KG1 (cell line): ENCODE data around the gene MIEN1.
"Not testable (repeated sequence)": the region's sequence is repeated elsewhere in the genome, so short reads cannot be mapped to it uniquely, and the experiment has no call there.

ENCODE experiments used
- DNase-seq: peaks from one replicate; lab custom pipeline; 2025; lab: John Stamatoyannopoulos, UW

The MIEN1 gene

DNA sequence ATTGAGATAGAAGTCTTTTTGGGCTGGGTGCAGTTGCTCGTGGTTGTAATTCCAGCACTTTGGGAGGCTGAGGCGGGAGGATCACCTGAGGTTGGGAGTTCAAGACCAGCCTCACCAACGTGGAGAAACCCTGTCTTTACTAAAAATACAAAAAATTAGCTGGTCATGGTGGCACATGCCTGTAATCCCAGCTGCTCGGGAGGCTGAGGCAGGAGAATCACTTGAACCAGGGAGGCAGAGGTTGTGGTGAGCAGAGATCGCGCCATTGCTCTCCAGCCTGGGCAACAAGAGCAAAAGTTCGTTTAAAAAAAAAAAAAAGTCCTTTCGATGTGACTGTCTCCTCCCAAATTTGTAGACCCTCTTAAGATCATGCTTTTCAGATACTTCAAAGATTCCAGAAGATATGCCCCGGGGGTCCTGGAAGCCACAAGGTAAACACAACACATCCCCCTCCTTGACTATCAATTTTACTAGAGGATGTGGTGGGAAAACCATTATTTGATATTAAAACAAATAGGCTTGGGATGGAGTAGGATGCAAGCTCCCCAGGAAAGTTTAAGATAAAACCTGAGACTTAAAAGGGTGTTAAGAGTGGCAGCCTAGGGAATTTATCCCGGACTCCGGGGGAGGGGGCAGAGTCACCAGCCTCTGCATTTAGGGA, 31.0 kb downstream of the MIEN1 start:
- not testable (repeated sequence) for DNase-seq

DNA sequence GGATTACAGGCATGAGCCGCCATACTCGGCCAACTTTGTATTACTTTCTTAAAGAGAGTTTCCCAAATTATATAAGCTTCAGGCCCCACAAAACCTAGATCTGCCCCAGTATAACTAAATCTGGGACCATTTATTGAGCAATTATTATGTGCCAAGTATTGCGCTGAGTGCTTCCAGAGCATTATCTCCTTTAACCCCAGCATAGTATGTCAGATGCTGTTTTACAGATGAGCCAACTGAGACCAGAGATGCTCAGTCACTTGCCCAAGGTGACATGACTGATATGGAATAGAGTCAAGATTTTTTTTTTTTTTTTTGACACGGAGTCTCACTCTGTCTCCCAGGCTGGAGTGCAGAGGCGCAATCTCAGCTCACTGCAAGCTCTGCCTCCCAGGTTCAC, 32.4 kb downstream of the MIEN1 start:
- no peak for DNase-seq

DNA sequence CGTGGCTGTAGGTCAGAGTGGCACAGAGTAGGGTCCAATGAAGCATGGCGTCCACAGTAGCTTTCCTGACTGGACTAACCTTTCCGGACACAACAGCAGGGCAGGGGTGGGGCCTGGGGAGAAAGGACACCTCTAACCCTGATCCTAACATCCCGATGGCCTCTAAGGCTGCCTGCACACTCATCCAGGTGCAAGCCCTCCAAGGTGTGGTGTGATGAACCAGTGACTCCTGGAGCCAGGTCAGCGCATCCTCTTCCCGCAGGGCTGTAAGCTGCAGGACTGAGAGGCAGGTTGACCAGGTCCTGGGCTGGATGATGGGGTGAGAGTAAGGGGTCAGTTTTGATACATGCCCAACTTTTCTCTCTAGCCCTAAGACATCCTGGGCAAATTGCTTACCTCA, 33.6 kb downstream of the MIEN1 start:
- DNase-seq: no peak

DNA sequence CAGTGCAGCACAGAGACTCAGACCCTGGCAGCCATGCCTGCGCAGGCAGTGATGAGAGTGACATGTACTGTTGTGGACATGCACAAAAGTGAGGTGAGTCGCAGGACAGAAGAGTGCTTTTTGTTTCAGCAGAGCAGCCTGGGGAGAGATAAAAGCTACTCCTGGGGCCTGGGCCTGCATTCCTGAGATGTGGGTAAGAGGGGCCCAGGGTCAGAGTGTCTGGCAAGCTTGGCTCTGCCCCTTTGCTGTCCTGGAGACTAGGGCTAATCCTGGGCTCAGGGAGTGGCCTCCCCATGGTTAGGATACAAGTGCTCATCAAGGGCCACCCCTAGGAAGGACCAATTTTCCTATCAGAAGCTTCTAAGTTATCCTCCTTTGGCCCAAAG, 35.2 kb downstream of the MIEN1 start:
- DNase-seq: no peak

DNA sequence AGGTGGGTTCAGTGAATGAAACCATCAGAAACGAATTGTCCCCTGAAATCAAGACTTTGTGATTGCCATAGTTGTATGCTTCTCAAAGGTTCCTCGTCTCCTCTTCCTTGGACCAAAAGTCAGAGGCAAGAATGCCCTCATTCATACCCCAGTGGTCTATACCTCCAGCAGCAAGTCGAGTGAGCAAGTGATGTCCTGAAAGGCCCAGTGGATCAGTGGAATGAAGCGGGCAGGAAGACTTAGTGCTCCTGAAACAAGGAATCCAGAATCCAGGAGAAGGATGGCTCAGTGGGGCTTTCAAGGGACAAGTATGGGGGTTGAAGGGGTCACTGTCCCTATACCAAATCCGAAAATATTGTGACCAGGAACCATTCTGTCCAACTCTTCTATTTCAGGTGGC, 35.7 kb downstream of the MIEN1 start:
- DNase-seq: no peak

DNA sequence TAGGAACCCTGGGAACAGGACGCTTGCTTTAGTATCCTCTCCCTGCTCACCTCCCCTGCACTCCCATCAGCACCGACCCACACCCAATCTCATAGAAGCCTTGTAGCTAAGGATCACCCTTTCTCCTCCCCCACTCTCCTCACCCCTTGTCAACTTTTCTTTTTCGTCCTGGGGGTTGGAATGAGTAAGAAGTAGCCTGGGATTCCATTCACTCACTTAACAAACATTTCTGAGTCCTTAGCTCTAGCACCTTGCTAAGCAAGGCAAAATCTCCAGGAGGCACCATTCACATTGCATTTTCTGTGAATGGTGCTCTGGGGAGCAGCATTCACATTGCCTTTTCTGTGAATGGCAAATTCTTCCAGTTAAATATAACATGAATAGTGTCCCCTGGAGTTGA, 41.4 kb downstream of the MIEN1 start:
- DNase-seq: no peak

DNA sequence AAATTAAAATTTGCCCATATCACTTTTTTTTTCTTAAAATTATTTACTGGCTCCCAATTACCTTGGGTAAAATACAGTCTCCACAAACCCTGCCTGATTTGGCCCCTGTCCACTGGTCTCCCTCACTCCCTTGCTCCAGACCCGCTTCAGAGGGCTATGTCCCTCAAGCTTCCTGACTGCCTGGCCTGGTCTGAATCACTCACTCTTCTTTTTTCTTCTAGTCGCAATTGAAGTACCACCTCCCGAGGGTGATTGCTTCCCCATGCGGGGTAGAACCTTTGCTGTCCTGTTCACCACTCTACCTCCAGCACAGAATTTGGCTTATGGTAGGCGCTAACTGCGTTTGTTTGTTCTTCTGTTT, 41.9 kb downstream of the MIEN1 start:
- DNase-seq: no peak

DNA sequence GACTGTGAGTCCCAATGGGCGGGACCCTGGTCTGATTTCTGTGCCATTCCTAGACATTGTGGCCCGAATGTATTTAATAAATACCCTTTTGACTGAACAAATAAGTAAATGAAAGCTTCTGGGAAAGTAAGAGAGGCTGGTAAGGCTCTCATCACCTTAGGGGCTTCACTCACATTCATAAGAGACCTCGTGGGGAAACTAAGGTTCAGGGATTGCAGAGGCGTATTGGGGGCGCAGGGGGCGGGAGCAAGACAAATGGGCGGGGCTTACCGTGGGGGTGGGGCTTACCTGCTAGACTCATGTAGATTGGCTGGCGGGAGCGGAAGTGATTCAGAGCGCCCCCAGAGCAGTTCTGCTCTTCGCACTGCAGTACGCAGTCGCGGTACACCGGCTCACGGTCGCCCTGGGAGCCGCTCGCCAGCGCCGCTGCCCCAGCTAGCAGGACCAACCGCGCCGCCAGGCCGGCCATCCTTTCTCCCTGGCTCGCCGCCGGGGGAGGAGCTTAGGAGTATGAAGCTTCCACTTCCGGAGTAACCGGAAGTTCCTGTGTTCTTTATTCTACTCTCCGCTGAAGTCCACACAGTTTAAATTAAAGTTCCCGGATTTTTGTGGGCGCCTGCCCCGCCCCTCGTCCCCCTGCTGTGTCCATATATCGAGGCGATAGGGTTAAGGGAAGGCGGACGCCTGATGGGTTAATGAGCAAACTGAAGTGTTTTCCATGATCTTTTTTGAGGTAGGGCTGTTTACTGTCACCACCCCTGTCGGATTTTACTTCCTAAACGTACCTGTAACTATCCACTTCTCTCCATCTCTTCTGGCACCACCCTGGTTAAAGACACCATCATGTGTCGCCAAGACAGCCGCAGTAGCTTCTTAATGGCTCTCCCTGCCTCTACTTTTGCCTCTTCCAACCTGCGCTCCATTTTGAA, 42.5 kb downstream of the MIEN1 start, which contains the start of gene PGAP3:
Gene PGAP3 (minus strand): TSS at position 512 of the 929 bp plus-strand sequence. CDS start 43 bp downstream, at position 469.
- peak; percentile 87 for DNase-seq

DNA sequence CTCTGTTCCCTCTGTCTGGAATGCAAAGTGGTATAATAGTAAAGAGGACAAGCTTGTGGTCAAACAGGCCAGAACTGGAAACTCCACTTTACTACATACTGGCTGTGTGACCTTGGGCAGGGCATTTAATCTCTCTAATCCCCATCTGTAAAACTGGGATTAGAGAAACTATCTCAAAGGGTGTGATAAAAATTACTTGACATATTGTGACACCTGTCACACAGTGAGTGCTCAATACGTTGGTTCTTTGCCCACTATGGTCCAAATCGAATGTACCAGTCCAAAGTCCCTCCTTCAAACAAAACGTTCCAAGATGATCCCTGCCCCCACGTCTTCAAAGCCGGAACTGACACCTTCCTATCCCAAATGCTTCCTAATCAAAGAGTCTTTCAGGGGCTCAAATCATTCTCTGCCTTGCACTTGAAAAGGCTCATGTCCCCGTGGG, 43.2 kb downstream of the MIEN1 start:
- no peak for DNase-seq

DNA sequence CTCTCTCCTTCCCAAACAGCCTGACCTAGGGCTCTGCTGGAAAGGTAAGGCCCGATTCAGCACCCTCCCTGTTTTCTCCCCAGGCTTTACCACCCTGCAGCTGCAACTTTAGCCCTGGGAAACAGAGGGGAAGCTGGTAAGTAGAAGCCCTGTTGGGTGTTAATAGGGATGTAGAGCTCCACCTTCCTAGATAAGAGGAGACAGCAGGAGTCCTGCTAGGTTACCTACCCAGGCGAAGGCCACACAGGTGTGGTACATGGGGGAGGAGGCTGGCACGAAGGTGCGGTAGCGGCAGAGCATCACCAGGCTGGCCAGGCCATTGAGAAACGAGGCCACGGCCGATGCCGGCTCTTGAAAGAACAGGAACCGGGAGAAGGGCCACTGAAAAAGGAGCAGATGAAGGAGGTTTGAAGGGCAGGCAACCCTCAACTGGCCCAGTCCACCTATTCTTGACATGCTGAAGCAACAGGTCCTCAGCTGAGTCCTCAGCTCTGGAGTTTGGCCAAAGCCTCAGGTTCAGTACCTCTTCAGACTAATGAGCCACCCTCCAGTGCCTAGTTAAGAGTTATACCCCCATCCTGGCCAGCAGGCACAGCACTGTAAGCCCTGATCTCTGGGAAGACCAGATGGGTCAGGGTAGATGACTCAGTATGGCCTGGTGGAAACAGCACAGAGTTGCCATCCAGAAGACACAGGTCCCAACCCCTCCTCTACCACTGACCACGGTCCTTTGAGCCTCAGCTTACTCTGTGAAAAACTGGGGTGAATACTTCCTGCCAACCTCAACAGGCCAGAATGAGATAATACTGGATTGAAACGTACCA, 45.8 kb downstream of the MIEN1 start:
- no peak for DNase-seq

DNA sequence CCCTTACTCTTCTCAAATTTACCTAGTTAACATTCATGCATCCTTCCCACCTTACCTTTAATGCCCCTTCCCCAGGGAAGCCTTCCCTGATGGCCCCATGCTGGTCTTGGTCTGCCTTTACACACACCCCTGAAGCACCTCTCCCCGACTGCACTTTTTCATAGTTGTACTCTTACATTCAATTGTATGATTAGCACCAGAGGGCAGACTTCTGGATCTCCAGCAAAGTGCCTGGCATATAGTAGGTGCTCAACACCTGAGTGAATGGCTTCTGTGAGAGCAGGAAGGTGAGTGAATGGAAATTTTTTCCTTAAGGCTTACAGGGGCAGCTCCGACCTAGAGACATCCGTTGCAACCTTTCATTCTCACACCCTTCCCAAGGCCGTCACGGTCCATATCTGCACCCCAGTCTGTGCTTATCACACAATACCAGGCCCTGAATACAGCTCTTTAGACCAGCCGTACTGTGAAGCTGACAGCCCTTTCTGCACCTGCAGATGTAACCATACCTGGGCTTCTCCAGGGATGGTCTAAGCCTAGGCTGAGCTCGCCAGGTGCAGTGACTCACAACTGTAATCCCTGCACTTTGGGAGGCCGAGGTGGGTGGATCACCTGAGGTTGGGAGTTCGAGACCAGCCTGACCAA, 46.9 kb downstream of the MIEN1 start:
- no peak for DNase-seq

DNA sequence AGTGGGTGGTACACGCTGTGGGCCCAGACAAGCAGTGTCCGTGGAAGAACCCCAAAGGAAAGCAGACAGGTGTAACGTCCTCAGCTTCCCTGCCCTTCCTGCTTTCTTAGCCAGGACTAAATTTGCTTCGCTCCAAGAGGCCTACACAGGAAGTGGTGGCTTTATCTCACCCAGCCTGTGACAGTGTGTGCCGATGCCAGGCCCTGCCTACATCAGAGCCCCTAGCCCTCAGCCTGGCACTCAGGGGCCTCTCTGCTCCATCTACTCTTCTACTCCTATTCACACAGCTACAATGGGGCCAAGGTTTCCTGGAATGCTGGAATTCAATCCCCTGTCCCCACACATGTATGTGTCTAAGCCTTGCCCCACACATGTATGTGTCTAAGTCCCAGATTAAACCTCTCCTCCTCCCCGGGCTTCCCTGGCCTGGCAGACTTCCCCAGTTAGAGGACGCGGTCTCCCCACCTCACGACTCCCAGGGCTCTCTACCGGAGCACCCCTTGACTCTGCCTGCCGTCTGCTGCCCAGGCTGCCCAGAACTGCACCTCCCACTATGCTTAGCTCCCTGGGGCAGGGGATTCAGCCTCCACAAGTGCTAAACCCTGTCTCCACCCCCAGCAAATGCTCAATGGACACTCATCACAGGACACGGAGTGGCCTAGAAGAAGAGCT, 50.7 kb downstream of the MIEN1 start:
- DNase-seq: no peak
